ENCODE data around the gene IL1RL2. TPM values are rescaled to one million over a fixed set of nuclear protein-coding genes. Genes with fewer than 3 reads are reported as not detected.

IL1RL2 gene
- total RNA-seq, 1 experiment from 2014 or later = not detected

GRCh38 chr2:102264952-102265351, 78.1 kb downstream of the IL1RL2 start:
- ChIA-PET CTCF (interaction anchor here (1.2 to 2.1 kb wide), 2 partner anchors 14 to 24 kb away, joined by 4 to 11 read pairs (median 4); no protein-coding TSS in a partner anchor), POLR2A (no interaction called here)
- TF ChIP-seq SP1 (CRISPR knock-in tag; conservative IDR thresholded peaks at IDR 0.05) (no peak), ZNF138 (CRISPR knock-in tag; conservative IDR thresholded peaks at IDR 0.05) (no peak), JUN (CRISPR knock-in tag; IDR thresholded peaks at IDR 0.05) (no peak), E2F4 (CRISPR knock-in tag; IDR thresholded peaks at IDR 0.05; ENCODE audit: borderline replicate concordance, low read depth) (no peak), HMGXB4 (CRISPR knock-in tag; IDR thresholded peaks at IDR 0.05) (no peak), ZSCAN18 (CRISPR knock-in tag; IDR thresholded peaks at IDR 0.05) (no peak), FOXP1 (CRISPR knock-in tag; IDR thresholded peaks at IDR 0.05; ENCODE audit: borderline replicate concordance) (no peak), CTCF (IDR thresholded peaks at IDR 0.05) (no peak), FOXJ3 (CRISPR knock-in tag; IDR thresholded peaks at IDR 0.05; ENCODE audit: borderline replicate concordance) (no peak), ZBTB43 (CRISPR knock-in tag; IDR thresholded peaks at IDR 0.05) (no peak), ZNF425 (CRISPR knock-in tag; conservative IDR thresholded peaks at IDR 0.05) (no peak), CREB1 (CRISPR knock-in tag; IDR thresholded peaks at IDR 0.05) (no peak), ZNF263 (CRISPR knock-in tag; IDR thresholded peaks at IDR 0.05; ENCODE audit: low read depth) (no peak), MXD4 (CRISPR knock-in tag; IDR thresholded peaks at IDR 0.05; ENCODE audit: borderline replicate concordance) (no peak), MYBL2 (CRISPR knock-in tag; IDR thresholded peaks at IDR 0.05) (no peak), PRDM15 (CRISPR knock-in tag; IDR thresholded peaks at IDR 0.05) (no peak), CREM (CRISPR knock-in tag; IDR thresholded peaks at IDR 0.05) (no peak)
- Mint-ChIP-seq H3K4me1 (peaks cover 5% of the 10 kb centered on the region), H3K27me3 (ENCODE audit: low read depth) (peaks cover 3% of the 10 kb centered on the region; the same call in 1 of the 2 replicates), H3K36me3 (no peaks in the 10 kb centered on the region), H3K27ac (no peak overlapping the region), H3K4me3 (no peak overlapping the region), H3K9me3 (0 out of 2 replicates have a peak, but pooled peaks cover 4% of the 10 kb centered on the region)
- DNase-seq (ENCODE audit: low spot score) (no peak), ATAC-seq (no peak)
